ENCODE measurements around the gene MRNIP.
"Not testable (repeated sequence)": the region's sequence is repeated elsewhere in the genome, so short reads cannot be mapped to it uniquely, and the experiment has no call there.

The MRNIP gene

DNA sequence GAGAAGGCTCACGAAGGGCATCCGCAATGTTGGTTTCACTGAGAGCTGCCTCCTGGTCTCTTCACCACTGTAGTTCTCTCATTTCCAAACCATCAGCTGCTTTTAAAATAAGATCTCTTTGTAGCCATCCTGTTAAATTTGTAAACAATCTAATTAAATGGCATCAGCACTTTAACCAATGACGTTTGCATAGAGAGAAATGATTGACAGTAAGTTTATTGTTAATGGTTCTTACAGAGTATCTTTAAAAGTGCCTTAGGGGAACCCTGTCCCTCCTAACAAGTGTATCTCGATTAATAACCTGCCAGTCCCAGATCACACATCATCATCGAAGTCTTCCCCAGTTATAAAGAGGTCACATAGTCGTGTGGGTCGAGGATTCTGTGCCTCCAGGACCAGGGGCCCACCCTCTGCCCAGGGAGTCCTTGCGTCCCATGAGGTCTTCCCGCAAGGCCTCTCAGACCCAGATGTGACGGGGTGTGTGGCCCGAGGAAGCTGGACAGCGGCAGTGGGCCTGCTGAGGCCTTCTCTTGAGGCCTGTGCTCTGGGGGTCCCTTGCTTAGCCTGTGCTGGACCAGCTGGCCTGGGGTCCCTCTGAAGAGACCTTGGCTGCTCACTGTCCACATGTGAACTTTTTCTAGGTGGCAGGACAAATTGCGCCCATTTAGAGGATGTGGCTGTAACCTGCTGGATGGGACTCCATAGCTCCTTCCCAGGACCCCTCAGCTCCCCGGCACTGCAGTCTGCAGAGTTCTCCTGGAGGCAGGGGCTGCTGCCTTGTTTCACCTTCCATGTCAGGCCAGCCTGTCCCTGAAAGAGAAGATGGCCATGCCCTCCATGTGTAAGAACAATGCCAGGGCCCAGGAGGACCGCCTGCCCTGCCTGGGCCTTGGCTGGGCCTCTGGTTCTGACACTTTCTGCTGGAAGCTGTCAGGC is 21.3 kb downstream of the MRNIP start:
- DNase-seq (ENCODE audit: extremely low read depth, low read depth) = no peak
- TF ChIP-seq, protein P1, sequence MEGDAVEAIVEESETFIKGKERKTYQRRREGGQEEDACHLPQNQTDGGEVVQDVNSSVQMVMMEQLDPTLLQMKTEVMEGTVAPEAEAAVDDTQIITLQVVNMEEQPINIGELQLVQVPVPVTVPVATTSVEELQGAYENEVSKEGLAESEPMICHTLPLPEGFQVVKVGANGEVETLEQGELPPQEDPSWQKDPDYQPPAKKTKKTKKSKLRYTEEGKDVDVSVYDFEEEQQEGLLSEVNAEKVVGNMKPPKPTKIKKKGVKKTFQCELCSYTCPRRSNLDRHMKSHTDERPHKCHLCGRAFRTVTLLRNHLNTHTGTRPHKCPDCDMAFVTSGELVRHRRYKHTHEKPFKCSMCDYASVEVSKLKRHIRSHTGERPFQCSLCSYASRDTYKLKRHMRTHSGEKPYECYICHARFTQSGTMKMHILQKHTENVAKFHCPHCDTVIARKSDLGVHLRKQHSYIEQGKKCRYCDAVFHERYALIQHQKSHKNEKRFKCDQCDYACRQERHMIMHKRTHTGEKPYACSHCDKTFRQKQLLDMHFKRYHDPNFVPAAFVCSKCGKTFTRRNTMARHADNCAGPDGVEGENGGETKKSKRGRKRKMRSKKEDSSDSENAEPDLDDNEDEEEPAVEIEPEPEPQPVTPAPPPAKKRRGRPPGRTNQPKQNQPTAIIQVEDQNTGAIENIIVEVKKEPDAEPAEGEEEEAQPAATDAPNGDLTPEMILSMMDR (IDR thresholded peaks at IDR 0.05; ENCODE audit: low read depth, low read length) = no peak

DNA sequence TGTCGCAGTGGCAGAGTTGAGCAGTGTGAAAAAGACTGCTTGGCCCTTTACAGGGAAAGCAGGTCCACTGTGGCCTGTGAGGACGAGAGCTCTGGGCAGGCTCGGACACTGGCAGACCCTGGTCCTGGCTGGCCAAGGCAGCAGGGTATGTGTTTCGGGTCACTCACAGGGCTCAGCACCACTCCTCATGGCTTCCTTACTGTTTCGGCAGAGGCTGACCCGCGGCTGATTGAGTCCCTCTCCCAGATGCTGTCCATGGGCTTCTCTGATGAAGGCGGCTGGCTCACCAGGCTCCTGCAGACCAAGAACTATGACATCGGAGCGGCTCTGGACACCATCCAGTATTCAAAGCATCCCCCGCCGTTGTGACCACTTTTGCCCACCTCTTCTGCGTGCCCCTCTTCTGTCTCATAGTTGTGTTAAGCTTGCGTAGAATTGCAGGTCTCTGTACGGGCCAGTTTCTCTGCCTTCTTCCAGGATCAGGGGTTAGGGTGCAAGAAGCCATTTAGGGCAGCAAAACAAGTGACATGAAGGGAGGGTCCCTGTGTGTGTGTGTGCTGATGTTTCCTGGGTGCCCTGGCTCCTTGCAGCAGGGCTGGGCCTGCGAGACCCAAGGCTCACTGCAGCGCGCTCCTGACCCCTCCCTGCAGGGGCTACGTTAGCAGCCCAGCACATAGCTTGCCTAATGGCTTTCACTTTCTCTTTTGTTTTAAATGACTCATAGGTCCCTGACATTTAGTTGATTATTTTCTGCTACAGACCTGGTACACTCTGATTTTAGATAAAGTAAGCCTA is 22.2 kb downstream of the MRNIP start:
- no peak for DNase-seq (ENCODE audit: extremely low read depth, low read depth)
- TF ChIP-seq, protein P1 (IDR thresholded peaks at IDR 0.05; ENCODE audit: low read depth, low read length) = no peak

DNA sequence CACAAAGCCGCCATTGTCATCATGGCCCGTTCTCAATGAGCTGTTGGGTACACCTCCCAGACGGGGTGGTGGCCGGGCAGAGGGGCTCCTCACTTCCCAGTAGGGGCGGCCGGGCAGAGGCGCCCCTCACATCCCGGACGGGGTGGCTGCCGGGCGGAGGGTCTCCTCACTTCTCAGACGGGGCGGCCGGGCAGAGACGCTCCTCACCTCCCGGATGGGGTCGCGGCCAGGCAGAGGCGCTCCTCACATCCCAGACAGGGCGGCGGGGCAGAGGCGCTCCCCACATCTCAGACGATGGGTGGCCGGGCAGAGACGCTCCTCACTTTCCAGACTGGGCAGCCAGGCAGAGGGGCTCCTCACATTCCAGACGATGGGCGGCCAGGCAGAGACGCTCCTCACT is 23.7 kb downstream of the MRNIP start:
- not testable (repeated sequence) for DNase-seq (ENCODE audit: extremely low read depth, low read depth)

DNA sequence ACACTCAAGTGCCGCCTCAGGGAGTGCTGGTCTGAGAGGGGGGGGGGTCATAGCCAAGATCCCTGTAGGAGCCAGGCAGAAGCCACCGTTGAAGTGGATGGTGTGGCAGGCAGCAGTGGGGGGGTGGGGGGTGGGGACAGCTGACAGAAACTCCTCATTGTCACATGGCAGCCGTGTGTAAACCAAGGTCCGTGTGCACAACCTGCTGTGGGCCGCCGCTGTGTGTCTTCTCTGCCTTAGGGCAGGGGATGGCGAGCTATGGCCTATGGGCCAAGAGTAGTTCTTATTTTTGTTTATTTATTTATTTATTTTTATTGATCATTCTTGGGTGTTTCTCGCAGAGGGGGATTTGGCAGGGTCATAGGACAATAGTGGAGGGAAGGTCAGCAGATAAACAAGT is 24.5 kb downstream of the MRNIP start:
- TF ChIP-seq, protein P1 (IDR thresholded peaks at IDR 0.05; ENCODE audit: low read depth, low read length) = no peak
- DNase-seq (ENCODE audit: extremely low read depth, low read depth) = no peak

DNA sequence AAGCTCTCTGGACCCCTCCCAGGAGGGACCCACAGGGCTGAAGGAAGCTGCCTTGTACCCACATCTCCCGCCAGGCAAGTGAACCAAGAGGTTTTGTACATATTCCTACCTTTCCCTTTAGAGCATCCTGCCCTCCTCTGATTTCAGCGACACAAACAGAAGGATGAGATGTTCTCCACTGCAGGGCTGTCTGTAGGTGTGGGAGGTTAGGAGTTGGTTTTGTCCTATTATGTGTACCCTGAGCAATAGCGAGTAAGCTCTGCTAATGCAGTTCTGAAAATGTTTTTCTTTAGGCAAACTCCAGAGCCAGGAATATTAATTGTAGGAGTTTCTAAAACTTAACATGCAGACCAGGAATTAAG is 24.9 kb downstream of the MRNIP start:
- TF ChIP-seq, protein P1 (IDR thresholded peaks at IDR 0.05; ENCODE audit: low read depth, low read length) = no peak
- DNase-seq (ENCODE audit: extremely low read depth, low read depth) = no peak

DNA sequence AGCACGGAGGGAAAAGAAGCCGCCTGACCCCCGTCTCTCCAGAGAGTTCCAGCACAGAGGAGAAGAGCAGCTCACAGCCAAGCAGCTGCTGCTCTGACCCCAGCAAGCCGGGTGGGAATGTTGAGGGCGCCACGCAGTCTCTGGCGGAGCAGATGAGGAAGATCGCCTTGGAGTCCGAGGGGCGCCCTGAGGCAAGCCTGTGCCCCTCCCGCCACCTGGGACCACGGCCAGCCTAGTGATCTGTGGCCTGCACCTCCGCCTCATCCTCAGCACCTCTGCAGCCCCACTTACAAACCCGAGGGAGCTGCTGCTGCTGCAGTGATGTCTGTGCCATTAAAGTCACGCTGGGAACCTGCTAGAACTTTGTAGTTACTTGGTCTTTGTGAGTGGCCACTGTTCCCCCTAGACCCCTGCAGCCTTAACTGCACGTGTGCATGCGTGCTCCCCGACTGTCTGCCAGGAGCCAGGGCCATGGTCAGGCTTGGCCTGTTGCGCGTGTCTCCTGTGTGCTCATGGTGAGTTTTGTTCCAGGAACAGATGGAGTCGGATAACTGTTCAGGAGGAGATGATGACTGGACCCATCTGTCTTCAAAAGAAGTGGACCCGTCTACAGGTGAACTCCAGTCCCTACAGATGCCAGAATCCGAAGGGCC is 25.4 kb downstream of the MRNIP start:
- TF ChIP-seq, protein P1 (IDR thresholded peaks at IDR 0.05; ENCODE audit: low read depth, low read length) = no peak
- no peak for DNase-seq (ENCODE audit: extremely low read depth, low read depth)

DNA sequence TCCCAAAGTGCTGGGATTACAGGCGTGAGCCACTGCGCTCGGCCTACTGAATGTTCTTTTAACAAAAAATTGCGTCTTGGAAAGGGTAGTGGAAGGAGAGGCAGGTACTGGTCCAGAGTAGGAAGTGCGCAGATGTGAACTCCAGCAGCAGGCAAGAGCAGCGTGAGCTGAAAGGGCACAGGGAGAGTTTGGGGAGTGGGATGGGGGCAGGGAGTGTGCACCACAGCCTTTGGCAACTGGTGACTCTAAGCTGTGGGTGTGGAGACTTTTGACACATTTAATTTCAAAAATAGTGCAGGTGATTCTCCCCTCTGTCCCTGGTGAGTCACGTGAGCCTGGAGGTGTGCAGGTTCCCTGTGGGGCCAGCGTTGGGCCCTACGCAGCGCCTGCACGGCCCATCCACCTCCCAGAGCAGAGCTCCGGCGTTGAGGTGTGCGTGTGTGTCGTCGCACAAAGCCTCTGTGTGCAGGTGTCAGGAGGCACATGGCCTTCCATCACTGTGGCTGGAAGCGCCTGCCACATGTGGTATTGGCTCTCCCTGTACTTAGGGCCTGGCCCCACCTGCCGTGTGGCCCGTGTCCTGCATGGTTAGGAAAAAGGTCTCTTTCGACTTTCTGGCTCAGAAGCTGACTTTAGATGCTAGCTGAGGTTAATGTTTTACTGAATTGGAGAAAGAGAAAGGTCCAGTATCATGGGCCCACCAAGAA is 26.4 kb downstream of the MRNIP start:
- no peak for DNase-seq (ENCODE audit: extremely low read depth, low read depth)
- TF ChIP-seq, protein P1 (IDR thresholded peaks at IDR 0.05; ENCODE audit: low read depth, low read length) = no peak
